ENCODE measurements around the gene RASGRF1. TPM values are rescaled to one million over a fixed set of nuclear protein-coding genes. Genes with fewer than 3 reads are reported as not detected.

The RASGRF1 gene
- total and polyA plus RNA-seq, 2 experiments from 2014 or later, result 0.05 to 0.24 TPM

- TF ChIP-seq POLR2AphosphoS5 (IDR thresholded peaks at IDR 0.05; ENCODE audit: low read depth) (no peak), NANOG (IDR thresholded peaks at IDR 0.05; ENCODE audit: borderline replicate concordance) (no peak), CREB1 (CRISPR knock-in tag; IDR thresholded peaks at IDR 0.05; ENCODE audit: low read depth) (no peak)
Observed at GRCh38 chr15:78923480-78924360, 166.9 kb downstream of the RASGRF1 start (continued).

- peaks cover 11% of the 10 kb centered on the region; the same call in 1 of the 2 replicates for H3K36me3 ChIP-seq (ENCODE audit: insufficient read depth)
- no peak for TF ChIP-seq POLR2AphosphoS5 (IDR thresholded peaks at IDR 0.05; ENCODE audit: low read depth)
- TF ChIP-seq, protein P1, sequence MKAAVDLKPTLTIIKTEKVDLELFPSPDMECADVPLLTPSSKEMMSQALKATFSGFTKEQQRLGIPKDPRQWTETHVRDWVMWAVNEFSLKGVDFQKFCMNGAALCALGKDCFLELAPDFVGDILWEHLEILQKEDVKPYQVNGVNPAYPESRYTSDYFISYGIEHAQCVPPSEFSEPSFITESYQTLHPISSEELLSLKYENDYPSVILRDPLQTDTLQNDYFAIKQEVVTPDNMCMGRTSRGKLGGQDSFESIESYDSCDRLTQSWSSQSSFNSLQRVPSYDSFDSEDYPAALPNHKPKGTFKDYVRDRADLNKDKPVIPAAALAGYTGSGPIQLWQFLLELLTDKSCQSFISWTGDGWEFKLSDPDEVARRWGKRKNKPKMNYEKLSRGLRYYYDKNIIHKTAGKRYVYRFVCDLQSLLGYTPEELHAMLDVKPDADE (IDR thresholded peaks at IDR 0.05), result no peak
- TF ChIP-seq JUNB (IDR thresholded peaks at IDR 0.05; ENCODE audit: unreplicated experiment), result no peak
- no peak for TF ChIP-seq CREB1 (CRISPR knock-in tag; IDR thresholded peaks at IDR 0.05; ENCODE audit: low read depth)
- TF ChIP-seq ZNF114 (CRISPR knock-in tag; IDR thresholded peaks at IDR 0.05), result no peak
- TF ChIP-seq STAT1 (IDR thresholded peaks at IDR 0.05; ENCODE audit: unreplicated experiment), result no peak
- no peaks in the 10 kb centered on the region for H3K4me1 ChIP-seq (ENCODE audit: insufficient read depth)
- DNase-seq (ENCODE audit: low spot score) (no peak), ATAC-seq (no peak)
- no peak overlapping the region for H3K27ac ChIP-seq (ENCODE audit: low read depth)
- peaks cover 41% of the 10 kb centered on the region for H3K36me3 Mint-ChIP-seq (ENCODE audit: low read depth)
- H3K27me3 Mint-ChIP-seq (ENCODE audit: insufficient read depth, low read depth, poor library complexity), result peaks cover 4% of the 10 kb centered on the region
- H2AFZ ChIP-seq, result no peak overlapping the region
- no peak overlapping the region for H3K27ac Mint-ChIP-seq
- H3K4me1 Mint-ChIP-seq, result no peaks in the 10 kb centered on the region
- H3K79me2 ChIP-seq (replicated peaks; ENCODE audit: insufficient read depth), result no peaks in the 10 kb centered on the region
- H4K20me1 ChIP-seq (replicated peaks; ENCODE audit: insufficient read depth), result no peaks in the 10 kb centered on the region; the same call in 1 of the 2 replicates
- H3K9me2 ChIP-seq (ENCODE audit: insufficient read depth), result no peaks in the 10 kb centered on the region
- no peaks in the 10 kb centered on the region for H3K27me3 ChIP-seq (ENCODE audit: insufficient read depth)
- H3K9me3 Mint-ChIP-seq, result no peaks in the 10 kb centered on the region; the same call in 2 of the 3 replicates
- no peak overlapping the region for H3K4me2 ChIP-seq
- H3K4me3 Mint-ChIP-seq, result no peak overlapping the region
- no peak overlapping the region for H3K4me3 ChIP-seq
- no peaks in the 10 kb centered on the region for H3F3A ChIP-seq (replicated peaks; ENCODE audit: low read depth)
Observed at GRCh38 chr15:78923015-78923414, 167.6 kb downstream of the RASGRF1 start.

- no peaks in the 10 kb centered on the region for H3K4me1 ChIP-seq (ENCODE audit: insufficient read depth)
- no peak for ATAC-seq
- Mint-ChIP-seq H3K4me3 (no peak overlapping the region), H3K36me3 (ENCODE audit: low read depth) (peaks cover 45% of the 10 kb centered on the region), H3K27me3 (ENCODE audit: insufficient read depth, low read depth, poor library complexity) (peaks cover 4% of the 10 kb centered on the region), H3K9me3 (no peaks in the 10 kb centered on the region), H3K27ac (no peak overlapping the region), H3K4me1 (no peaks in the 10 kb centered on the region)
- H3K9me2 ChIP-seq (ENCODE audit: insufficient read depth), result no peaks in the 10 kb centered on the region
- H3K79me2 ChIP-seq (replicated peaks; ENCODE audit: insufficient read depth), result no peaks in the 10 kb centered on the region
- H3K4me2 ChIP-seq, result no peak overlapping the region
- H2AFZ ChIP-seq, result no peak overlapping the region
- H3K27ac ChIP-seq (ENCODE audit: low read depth), result no peak overlapping the region
- no peaks in the 10 kb centered on the region; the same call in 1 of the 2 replicates for H4K20me1 ChIP-seq (replicated peaks; ENCODE audit: insufficient read depth)
- peaks cover 11% of the 10 kb centered on the region; the same call in 1 of the 2 replicates for H3K36me3 ChIP-seq (ENCODE audit: insufficient read depth)
- H3K4me3 ChIP-seq, result no peak overlapping the region
- no peaks in the 10 kb centered on the region for H3F3A ChIP-seq (replicated peaks; ENCODE audit: low read depth)
- no peaks in the 10 kb centered on the region for H3K27me3 ChIP-seq (ENCODE audit: insufficient read depth)
- no peak for DNase-seq (ENCODE audit: low spot score)
- no peak for TF ChIP-seq ZNF114 (CRISPR knock-in tag; IDR thresholded peaks at IDR 0.05)
- TF ChIP-seq, protein P2, sequence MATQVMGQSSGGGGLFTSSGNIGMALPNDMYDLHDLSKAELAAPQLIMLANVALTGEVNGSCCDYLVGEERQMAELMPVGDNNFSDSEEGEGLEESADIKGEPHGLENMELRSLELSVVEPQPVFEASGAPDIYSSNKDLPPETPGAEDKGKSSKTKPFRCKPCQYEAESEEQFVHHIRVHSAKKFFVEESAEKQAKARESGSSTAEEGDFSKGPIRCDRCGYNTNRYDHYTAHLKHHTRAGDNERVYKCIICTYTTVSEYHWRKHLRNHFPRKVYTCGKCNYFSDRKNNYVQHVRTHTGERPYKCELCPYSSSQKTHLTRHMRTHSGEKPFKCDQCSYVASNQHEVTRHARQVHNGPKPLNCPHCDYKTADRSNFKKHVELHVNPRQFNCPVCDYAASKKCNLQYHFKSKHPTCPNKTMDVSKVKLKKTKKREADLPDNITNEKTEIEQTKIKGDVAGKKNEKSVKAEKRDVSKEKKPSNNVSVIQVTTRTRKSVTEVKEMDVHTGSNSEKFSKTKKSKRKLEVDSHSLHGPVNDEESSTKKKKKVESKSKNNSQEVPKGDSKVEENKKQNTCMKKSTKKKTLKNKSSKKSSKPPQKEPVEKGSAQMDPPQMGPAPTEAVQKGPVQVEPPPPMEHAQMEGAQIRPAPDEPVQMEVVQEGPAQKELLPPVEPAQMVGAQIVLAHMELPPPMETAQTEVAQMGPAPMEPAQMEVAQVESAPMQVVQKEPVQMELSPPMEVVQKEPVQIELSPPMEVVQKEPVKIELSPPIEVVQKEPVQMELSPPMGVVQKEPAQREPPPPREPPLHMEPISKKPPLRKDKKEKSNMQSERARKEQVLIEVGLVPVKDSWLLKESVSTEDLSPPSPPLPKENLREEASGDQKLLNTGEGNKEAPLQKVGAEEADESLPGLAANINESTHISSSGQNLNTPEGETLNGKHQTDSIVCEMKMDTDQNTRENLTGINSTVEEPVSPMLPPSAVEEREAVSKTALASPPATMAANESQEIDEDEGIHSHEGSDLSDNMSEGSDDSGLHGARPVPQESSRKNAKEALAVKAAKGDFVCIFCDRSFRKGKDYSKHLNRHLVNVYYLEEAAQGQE (IDR thresholded peaks at IDR 0.05; ENCODE audit: unreplicated experiment), result no peak
Observed at GRCh38 chr15:78922527-78922926, 168.1 kb downstream of the RASGRF1 start.

Data from GM23338 (cell line).